Ovary (tissue), 3 donors: ENCODE data around the gene CNTNAP5.

Experiments
- CTCF ChIP-seq, 3 donors: fragments of 450-650 bp in 2 of 3; fragments of 200-600 bp in 1 of 3; IDR thresholded peaks; one replicate each; pipeline versions ENCODE4 v1.5.1 to v1.8.0; 2016 to 2022; ENCODE audit warnings: antibody characterized with exemption in 3 of 3, mild to moderate bottlenecking in 1 of 3
- EP300 ChIP-seq: sonication (generic); formaldehyde crosslinking; IDR thresholded peaks from one replicate; pipeline ENCODE4 v1.6.1; 2017; ENCODE audit warnings: antibody characterized with exemption
- POLR2A ChIP-seq: fragments of 450-650 bp; IDR thresholded peaks from one replicate; pipeline ENCODE4 v1.6.1; 2017; ENCODE audit warnings: antibody characterized with exemption, mild to moderate bottlenecking, moderate library complexity
- donor health status: DM: no; HTN: no; CAD: no.

GRCh38 chr2:124911560-124911959 is 886.5 kb downstream of the CNTNAP5 start:
- no peak for TF ChIP-seq CTCF (IDR thresholded peaks at IDR 0.05)
- TF ChIP-seq POLR2A, result no peak
- TF ChIP-seq EP300, result no peak
